ENCODE data around the gene GREM2.

DNA sequence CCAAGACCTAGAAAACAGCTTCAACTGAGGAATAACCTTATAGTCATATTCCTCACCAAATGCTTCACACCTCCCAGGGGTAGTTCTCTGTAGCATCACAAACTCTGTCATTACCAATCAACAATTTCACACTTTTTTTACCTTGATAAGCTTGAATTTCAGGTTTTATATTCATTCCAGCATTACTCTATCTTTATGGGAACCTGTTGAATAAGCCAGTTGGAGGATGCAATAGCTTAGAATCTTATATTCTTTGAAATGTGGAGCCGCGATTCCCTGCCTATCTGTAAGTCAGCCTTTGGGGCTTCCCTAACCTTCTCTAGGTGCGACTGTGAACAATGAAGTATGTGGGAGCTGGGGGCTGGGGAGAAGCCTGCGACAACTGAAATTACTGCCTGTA, 145.4 kb downstream of the GREM2 start:
- TF ChIP-seq, protein P1, sequence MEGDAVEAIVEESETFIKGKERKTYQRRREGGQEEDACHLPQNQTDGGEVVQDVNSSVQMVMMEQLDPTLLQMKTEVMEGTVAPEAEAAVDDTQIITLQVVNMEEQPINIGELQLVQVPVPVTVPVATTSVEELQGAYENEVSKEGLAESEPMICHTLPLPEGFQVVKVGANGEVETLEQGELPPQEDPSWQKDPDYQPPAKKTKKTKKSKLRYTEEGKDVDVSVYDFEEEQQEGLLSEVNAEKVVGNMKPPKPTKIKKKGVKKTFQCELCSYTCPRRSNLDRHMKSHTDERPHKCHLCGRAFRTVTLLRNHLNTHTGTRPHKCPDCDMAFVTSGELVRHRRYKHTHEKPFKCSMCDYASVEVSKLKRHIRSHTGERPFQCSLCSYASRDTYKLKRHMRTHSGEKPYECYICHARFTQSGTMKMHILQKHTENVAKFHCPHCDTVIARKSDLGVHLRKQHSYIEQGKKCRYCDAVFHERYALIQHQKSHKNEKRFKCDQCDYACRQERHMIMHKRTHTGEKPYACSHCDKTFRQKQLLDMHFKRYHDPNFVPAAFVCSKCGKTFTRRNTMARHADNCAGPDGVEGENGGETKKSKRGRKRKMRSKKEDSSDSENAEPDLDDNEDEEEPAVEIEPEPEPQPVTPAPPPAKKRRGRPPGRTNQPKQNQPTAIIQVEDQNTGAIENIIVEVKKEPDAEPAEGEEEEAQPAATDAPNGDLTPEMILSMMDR (IDR thresholded peaks at IDR 0.05; ENCODE audit: insufficient read depth, low read length): no peak
- TF ChIP-seq, protein P2, sequence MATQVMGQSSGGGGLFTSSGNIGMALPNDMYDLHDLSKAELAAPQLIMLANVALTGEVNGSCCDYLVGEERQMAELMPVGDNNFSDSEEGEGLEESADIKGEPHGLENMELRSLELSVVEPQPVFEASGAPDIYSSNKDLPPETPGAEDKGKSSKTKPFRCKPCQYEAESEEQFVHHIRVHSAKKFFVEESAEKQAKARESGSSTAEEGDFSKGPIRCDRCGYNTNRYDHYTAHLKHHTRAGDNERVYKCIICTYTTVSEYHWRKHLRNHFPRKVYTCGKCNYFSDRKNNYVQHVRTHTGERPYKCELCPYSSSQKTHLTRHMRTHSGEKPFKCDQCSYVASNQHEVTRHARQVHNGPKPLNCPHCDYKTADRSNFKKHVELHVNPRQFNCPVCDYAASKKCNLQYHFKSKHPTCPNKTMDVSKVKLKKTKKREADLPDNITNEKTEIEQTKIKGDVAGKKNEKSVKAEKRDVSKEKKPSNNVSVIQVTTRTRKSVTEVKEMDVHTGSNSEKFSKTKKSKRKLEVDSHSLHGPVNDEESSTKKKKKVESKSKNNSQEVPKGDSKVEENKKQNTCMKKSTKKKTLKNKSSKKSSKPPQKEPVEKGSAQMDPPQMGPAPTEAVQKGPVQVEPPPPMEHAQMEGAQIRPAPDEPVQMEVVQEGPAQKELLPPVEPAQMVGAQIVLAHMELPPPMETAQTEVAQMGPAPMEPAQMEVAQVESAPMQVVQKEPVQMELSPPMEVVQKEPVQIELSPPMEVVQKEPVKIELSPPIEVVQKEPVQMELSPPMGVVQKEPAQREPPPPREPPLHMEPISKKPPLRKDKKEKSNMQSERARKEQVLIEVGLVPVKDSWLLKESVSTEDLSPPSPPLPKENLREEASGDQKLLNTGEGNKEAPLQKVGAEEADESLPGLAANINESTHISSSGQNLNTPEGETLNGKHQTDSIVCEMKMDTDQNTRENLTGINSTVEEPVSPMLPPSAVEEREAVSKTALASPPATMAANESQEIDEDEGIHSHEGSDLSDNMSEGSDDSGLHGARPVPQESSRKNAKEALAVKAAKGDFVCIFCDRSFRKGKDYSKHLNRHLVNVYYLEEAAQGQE (IDR thresholded peaks at IDR 0.05; ENCODE audit: insufficient replicate concordance, low read depth): no peak
- no peak for TF ChIP-seq POLR2AphosphoS5 (IDR thresholded peaks at IDR 0.05; ENCODE audit: low read depth)

Data from HL-60 (cell line).